ENCODE measurements around the gene CEACAM20. TPM values are rescaled to one million over a fixed set of nuclear protein-coding genes. Genes with fewer than 3 reads are reported as not detected.

The CEACAM20 gene
- polyA plus RNA-seq, 3 donors: not detected

GRCh38 chr19:44544031-44544430 lies 14.6 kb upstream of the CEACAM20 start:
- H3K36me3 Mint-ChIP-seq: no peaks in the 10 kb centered on the region
- Histone ChIP-seq H3K79me2 (ENCODE audit: insufficient read depth, low read length) (no peaks in the 10 kb centered on the region), H3K4me2 (replicated peaks; ENCODE audit: extremely low read depth, low read length, poor library complexity, severe bottlenecking) (no peak overlapping the region), H3K27me3 (ENCODE audit: control insufficient read depth in 2 of 2, insufficient read depth in 2 of 2, low read length in 2 of 2) (peaks cover 0 to 2% of the 10 kb centered on the region in 2 donors), H3K4me3 (replicated peaks in 1 of 3; ENCODE audit: low read depth in 2 of 3, low read length in 3 of 3) (no peak overlapping the region), H4K20me1 (ENCODE audit: insufficient read depth, low read length) (no peaks in the 10 kb centered on the region), H3K4me1 (ENCODE audit: control insufficient read depth in 1 of 2, insufficient read depth in 2 of 2, low read length in 2 of 2) (no peaks in the 10 kb centered on the region), H3K9me3 (replicated peaks in 1 of 2; ENCODE audit: control insufficient read depth in 1 of 2, insufficient read depth in 1 of 2, low read length in 2 of 2) (no peaks in the 10 kb centered on the region), H3K36me3 (replicated peaks in 1 of 2; ENCODE audit: control insufficient read depth in 1 of 2, insufficient read depth in 2 of 2, low read length in 2 of 2) (no peaks in the 10 kb centered on the region), H2AFZ (ENCODE audit: insufficient read depth, low read depth, low read length, poor library complexity, severe bottlenecking) (no peak overlapping the region), H3K27ac (ENCODE audit: low read depth in 1 of 2, low read length in 2 of 2) (no peak overlapping the region), H3K9ac (ENCODE audit: insufficient read depth, low read length, poor library complexity, severe bottlenecking) (no peak overlapping the region)
- intact Hi-C loops (cut with micrococcal nuclease): no loop called here
- TF ChIP-seq, protein P1, sequence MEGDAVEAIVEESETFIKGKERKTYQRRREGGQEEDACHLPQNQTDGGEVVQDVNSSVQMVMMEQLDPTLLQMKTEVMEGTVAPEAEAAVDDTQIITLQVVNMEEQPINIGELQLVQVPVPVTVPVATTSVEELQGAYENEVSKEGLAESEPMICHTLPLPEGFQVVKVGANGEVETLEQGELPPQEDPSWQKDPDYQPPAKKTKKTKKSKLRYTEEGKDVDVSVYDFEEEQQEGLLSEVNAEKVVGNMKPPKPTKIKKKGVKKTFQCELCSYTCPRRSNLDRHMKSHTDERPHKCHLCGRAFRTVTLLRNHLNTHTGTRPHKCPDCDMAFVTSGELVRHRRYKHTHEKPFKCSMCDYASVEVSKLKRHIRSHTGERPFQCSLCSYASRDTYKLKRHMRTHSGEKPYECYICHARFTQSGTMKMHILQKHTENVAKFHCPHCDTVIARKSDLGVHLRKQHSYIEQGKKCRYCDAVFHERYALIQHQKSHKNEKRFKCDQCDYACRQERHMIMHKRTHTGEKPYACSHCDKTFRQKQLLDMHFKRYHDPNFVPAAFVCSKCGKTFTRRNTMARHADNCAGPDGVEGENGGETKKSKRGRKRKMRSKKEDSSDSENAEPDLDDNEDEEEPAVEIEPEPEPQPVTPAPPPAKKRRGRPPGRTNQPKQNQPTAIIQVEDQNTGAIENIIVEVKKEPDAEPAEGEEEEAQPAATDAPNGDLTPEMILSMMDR (IDR thresholded peaks at IDR 0.05): no peak
- WGBS (ENCODE audit: insufficient coverage): 73% methylated on average over 2 of the region's 2 CpGs
- no peak overlapping the region for H3K27ac Mint-ChIP-seq
- no peaks in the 10 kb centered on the region for H3K4me1 Mint-ChIP-seq
- peaks cover 5% of the 10 kb centered on the region in 3 donors for H3K27me3 Mint-ChIP-seq (ENCODE audit: low read depth in 3 of 3)
- peaks cover 0 to 15% (median 3%) of the 10 kb centered on the region in 7 donors for H3K9me3 Mint-ChIP-seq
- H3K4me3 Mint-ChIP-seq: no peak overlapping the region
- DNase-seq: no peak

DNA sequence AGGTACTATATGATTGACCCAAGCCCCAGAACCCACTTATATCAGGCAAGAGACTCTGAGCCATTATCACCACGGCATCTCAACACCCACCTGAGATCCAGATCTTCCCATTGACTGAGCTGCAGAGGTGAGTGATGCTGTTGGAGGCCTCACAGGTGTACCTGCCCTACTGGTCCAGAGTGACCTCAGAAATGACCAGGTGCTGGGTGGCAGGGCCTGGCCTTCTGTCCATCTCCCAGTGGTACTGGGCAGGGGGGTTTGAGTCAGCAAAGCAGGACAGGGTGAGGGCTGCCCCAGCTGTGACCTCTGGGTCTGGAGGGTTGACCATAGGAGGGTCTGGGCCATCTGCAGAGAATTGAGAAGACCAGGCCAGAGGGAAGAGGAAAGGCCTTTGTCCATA lies 13.2 kb upstream of the CEACAM20 start:
- DNase-seq: no peak
- Mint-ChIP-seq H3K9me3 (peaks cover 0 to 19% (median 3%) of the 10 kb centered on the region in 7 donors), H3K4me3 (no peak overlapping the region), H3K4me1 (no peaks in the 10 kb centered on the region), H3K27ac (no peak overlapping the region), H3K36me3 (no peaks in the 10 kb centered on the region), H3K27me3 (ENCODE audit: low read depth in 3 of 3) (peaks cover 3 to 7% (median 5%) of the 10 kb centered on the region in 3 donors)
- Histone ChIP-seq H3K4me1 (ENCODE audit: control insufficient read depth in 1 of 2, insufficient read depth in 2 of 2, low read length in 2 of 2) (no peaks in the 10 kb centered on the region), H4K20me1 (ENCODE audit: insufficient read depth, low read length) (no peaks in the 10 kb centered on the region), H3K79me2 (ENCODE audit: insufficient read depth, low read length) (no peaks in the 10 kb centered on the region), H3K36me3 (replicated peaks in 1 of 2; ENCODE audit: control insufficient read depth in 1 of 2, insufficient read depth in 2 of 2, low read length in 2 of 2) (no peaks in the 10 kb centered on the region), H3K27ac (ENCODE audit: low read depth in 1 of 2, low read length in 2 of 2) (no peak overlapping the region), H3K9ac (ENCODE audit: insufficient read depth, low read length, poor library complexity, severe bottlenecking) (no peak overlapping the region), H3K4me3 (replicated peaks in 1 of 3; ENCODE audit: low read depth in 2 of 3, low read length in 3 of 3) (no peak overlapping the region), H3K27me3 (ENCODE audit: control insufficient read depth in 2 of 2, insufficient read depth in 2 of 2, low read length in 2 of 2) (peaks cover 0 to 2% of the 10 kb centered on the region in 2 donors), H2AFZ (ENCODE audit: insufficient read depth, low read depth, low read length, poor library complexity, severe bottlenecking) (no peak overlapping the region), H3K9me3 (replicated peaks in 1 of 2; ENCODE audit: control insufficient read depth in 1 of 2, insufficient read depth in 1 of 2, low read length in 2 of 2) (no peaks in the 10 kb centered on the region), H3K4me2 (replicated peaks; ENCODE audit: extremely low read depth, low read length, poor library complexity, severe bottlenecking) (no peak overlapping the region)
- TF ChIP-seq, protein P1 (IDR thresholded peaks at IDR 0.05): no peak
- intact Hi-C loops (cut with micrococcal nuclease): no loop called here
- WGBS (ENCODE audit: insufficient coverage): no CpG with 5 or more reads among the region's 1 CpG
